ENCODE results near the gene CELA3A.
"Not testable (repeated sequence)": the region's sequence is repeated elsewhere in the genome, so short reads cannot be mapped to it uniquely, and the experiment has no call there.

The CELA3A gene

DNA sequence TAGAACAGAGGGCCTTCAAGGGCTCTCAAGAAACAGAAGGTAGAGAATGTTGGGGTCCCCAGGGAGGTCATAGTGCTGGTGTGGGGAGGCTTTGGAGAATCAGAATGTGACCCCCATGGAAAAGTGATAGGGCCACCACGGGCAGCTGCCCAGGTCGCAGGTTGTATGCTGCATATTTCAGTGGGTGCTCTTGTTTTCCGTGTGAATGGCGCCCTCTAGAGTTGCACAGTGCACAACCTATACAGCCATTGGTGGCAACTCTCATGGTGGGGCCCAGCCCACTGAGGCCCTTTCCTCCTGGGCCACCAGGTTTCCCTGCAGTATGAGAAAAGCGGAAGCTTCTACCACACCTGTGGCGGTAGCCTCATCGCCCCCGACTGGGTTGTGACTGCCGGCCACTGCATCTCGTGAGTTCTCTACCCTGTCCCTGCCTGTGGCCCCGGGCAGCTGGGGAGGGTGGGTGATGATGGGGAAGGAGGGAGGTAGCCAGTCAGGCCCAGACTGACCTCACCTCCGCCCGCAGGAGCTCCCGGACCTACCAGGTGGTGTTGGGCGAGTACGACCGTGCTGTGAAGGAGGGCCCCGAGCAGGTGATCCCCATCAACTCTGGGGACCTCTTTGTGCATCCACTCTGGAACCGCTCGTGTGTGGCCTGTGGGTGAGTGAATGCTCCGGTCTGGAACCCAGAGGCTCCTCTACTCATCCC is 20.8 kb upstream of the CELA3A start:
- peak; percentile 17; the same call in 1 of the 2 replicates for TF ChIP-seq CTCF (conservative IDR thresholded peaks at IDR 0.05; ENCODE audit: low read length)
- H3K4me2 ChIP-seq (ENCODE audit: low read depth, low read length, poor library complexity, severe bottlenecking), result not testable (repeated sequence)

DNA sequence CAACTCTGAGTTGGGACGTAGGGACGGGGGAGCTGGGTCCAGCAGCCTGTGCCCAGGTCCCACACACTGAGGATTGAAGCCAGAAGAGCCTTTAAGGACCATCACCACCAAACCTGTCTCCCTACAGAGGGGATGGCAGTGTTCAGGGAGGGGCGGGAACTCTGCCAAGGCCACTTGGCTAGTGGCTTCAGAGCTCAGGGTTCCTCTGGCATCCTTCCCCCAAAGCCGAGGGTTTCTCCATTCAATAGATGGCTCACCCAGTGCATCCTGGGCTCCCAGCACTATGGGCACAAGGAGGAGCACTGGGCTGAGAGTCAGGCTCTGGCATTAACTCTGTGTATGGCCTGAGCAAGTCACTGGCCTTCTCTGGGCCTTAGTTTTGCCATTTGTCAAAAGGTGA is 20.2 kb upstream of the CELA3A start:
- H3K9ac ChIP-seq (ENCODE audit: low read depth, low read length, poor library complexity, severe bottlenecking); H4K20me1 ChIP-seq (ENCODE audit: insufficient read depth, low read length, poor library complexity, severe bottlenecking); H3K4me1 ChIP-seq (ENCODE audit: insufficient read depth, low read length, poor library complexity, severe bottlenecking); H3K4me3 ChIP-seq (ENCODE audit: low read length, poor library complexity, severe bottlenecking); H3K79me2 ChIP-seq (ENCODE audit: insufficient read depth, low read length); H3K9me3 ChIP-seq (ENCODE audit: insufficient read depth, low read depth, low read length); H3F3A ChIP-seq (ENCODE audit: low read depth); H3K4me2 ChIP-seq (ENCODE audit: low read depth, low read length, poor library complexity, severe bottlenecking); H2AFZ ChIP-seq (ENCODE audit: low read length); H3K27me3 ChIP-seq (ENCODE audit: insufficient read depth, low read length, poor library complexity, severe bottlenecking); H3K9me2 ChIP-seq (replicated peaks; ENCODE audit: low read depth, low read length); H3K36me3 ChIP-seq (ENCODE audit: insufficient read depth, low read length): not testable (repeated sequence)

More for the DNA sequence above, 20.8 kb upstream of the CELA3A start:
- not testable (repeated sequence) for H3K9me2 ChIP-seq (replicated peaks; ENCODE audit: low read depth, low read length); H3K4me1 ChIP-seq (ENCODE audit: insufficient read depth, low read length, poor library complexity, severe bottlenecking); H3K9ac ChIP-seq (ENCODE audit: low read depth, low read length, poor library complexity, severe bottlenecking); H3K27me3 ChIP-seq (ENCODE audit: insufficient read depth, low read length, poor library complexity, severe bottlenecking); H4K20me1 ChIP-seq (ENCODE audit: insufficient read depth, low read length, poor library complexity, severe bottlenecking); H3K4me3 ChIP-seq (ENCODE audit: low read length, poor library complexity, severe bottlenecking); H2AFZ ChIP-seq (ENCODE audit: low read length); H3K36me3 ChIP-seq (ENCODE audit: insufficient read depth, low read length); H3F3A ChIP-seq (ENCODE audit: low read depth); H3K9me3 ChIP-seq (ENCODE audit: insufficient read depth, low read depth, low read length); H3K79me2 ChIP-seq (ENCODE audit: insufficient read depth, low read length)

- not testable (repeated sequence) for H3K9me2 ChIP-seq (replicated peaks; ENCODE audit: low read depth, low read length); H3F3A ChIP-seq (ENCODE audit: low read depth); H3K4me2 ChIP-seq (ENCODE audit: low read depth, low read length, poor library complexity, severe bottlenecking); H3K79me2 ChIP-seq (ENCODE audit: insufficient read depth, low read length); H3K27me3 ChIP-seq (ENCODE audit: insufficient read depth, low read length, poor library complexity, severe bottlenecking); H3K9ac ChIP-seq (ENCODE audit: low read depth, low read length, poor library complexity, severe bottlenecking); H3K4me3 ChIP-seq (ENCODE audit: low read length, poor library complexity, severe bottlenecking); H4K20me1 ChIP-seq (ENCODE audit: insufficient read depth, low read length, poor library complexity, severe bottlenecking); H3K36me3 ChIP-seq (ENCODE audit: insufficient read depth, low read length); H3K4me1 ChIP-seq (ENCODE audit: insufficient read depth, low read length, poor library complexity, severe bottlenecking); H2AFZ ChIP-seq (ENCODE audit: low read length); H3K9me3 ChIP-seq (ENCODE audit: insufficient read depth, low read depth, low read length)
These were observed 19.3 kb upstream of the CELA3A start for GRCh38 chr1:21982122-21982521.

DNA sequence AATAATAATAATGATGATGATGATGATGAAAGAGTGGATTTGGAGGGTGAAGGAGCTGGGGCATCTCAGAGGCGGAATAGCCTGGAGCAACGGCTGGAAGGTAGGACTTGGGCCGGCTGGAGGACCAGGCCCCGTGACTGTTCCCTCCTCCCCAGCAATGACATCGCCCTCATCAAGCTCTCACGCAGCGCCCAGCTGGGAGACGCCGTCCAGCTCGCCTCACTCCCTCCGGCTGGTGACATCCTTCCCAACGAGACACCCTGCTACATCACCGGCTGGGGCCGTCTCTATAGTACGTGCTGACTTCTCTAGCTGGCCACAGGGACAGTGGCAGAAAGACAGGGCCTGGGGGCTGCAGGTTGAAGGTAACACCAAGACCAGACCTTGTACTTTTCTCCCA is 17.9 kb upstream of the CELA3A start:
- not testable (repeated sequence) for H3K27me3 ChIP-seq (ENCODE audit: insufficient read depth, low read length, poor library complexity, severe bottlenecking); H3K9me2 ChIP-seq (replicated peaks; ENCODE audit: low read depth, low read length); H3K4me2 ChIP-seq (ENCODE audit: low read depth, low read length, poor library complexity, severe bottlenecking); H2AFZ ChIP-seq (ENCODE audit: low read length); H3K9me3 ChIP-seq (ENCODE audit: insufficient read depth, low read depth, low read length); H3K79me2 ChIP-seq (ENCODE audit: insufficient read depth, low read length); H3K4me3 ChIP-seq (ENCODE audit: low read length, poor library complexity, severe bottlenecking); H3K4me1 ChIP-seq (ENCODE audit: insufficient read depth, low read length, poor library complexity, severe bottlenecking); H3K9ac ChIP-seq (ENCODE audit: low read depth, low read length, poor library complexity, severe bottlenecking); H4K20me1 ChIP-seq (ENCODE audit: insufficient read depth, low read length, poor library complexity, severe bottlenecking); H3F3A ChIP-seq (ENCODE audit: low read depth); H3K36me3 ChIP-seq (ENCODE audit: insufficient read depth, low read length)

DNA sequence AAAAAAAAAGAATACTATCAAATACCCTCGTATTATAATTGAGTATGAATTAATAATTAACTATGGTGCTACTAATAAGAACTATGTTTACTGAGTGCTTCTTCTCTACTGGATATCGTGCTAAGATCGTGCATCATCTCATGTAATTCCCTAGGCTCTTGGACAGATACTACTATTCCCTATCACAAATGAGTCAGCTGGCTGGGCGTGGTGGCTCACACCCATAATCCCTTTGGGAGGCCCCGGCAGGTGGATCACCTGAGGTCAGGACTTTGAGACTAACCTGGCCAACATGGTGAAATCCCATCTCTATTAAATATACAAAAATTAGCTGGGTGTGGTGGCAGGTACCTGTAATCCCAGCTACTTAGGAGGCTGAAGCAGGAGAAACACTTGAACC is 15.6 kb upstream of the CELA3A start:
- H3K9me3 ChIP-seq (ENCODE audit: insufficient read depth, low read depth, low read length); H3K4me2 ChIP-seq (ENCODE audit: low read depth, low read length, poor library complexity, severe bottlenecking); H3K9me2 ChIP-seq (replicated peaks; ENCODE audit: low read depth, low read length); H3K79me2 ChIP-seq (ENCODE audit: insufficient read depth, low read length); H4K20me1 ChIP-seq (ENCODE audit: insufficient read depth, low read length, poor library complexity, severe bottlenecking); H3K4me3 ChIP-seq (ENCODE audit: low read length, poor library complexity, severe bottlenecking); H3K27me3 ChIP-seq (ENCODE audit: insufficient read depth, low read length, poor library complexity, severe bottlenecking); H2AFZ ChIP-seq (ENCODE audit: low read length); H3K36me3 ChIP-seq (ENCODE audit: insufficient read depth, low read length); H3F3A ChIP-seq (ENCODE audit: low read depth); H3K9ac ChIP-seq (ENCODE audit: low read depth, low read length, poor library complexity, severe bottlenecking); H3K4me1 ChIP-seq (ENCODE audit: insufficient read depth, low read length, poor library complexity, severe bottlenecking): not testable (repeated sequence)

- H3K9me3 ChIP-seq (ENCODE audit: insufficient read depth, low read depth, low read length); H3K4me1 ChIP-seq (ENCODE audit: insufficient read depth, low read length, poor library complexity, severe bottlenecking); H4K20me1 ChIP-seq (ENCODE audit: insufficient read depth, low read length, poor library complexity, severe bottlenecking); H3K27me3 ChIP-seq (ENCODE audit: insufficient read depth, low read length, poor library complexity, severe bottlenecking); H3K36me3 ChIP-seq (ENCODE audit: insufficient read depth, low read length); H3K79me2 ChIP-seq (ENCODE audit: insufficient read depth, low read length); H2AFZ ChIP-seq (ENCODE audit: low read length); H3F3A ChIP-seq (ENCODE audit: low read depth); H3K4me2 ChIP-seq (ENCODE audit: low read depth, low read length, poor library complexity, severe bottlenecking); H3K9ac ChIP-seq (ENCODE audit: low read depth, low read length, poor library complexity, severe bottlenecking); H3K9me2 ChIP-seq (replicated peaks; ENCODE audit: low read depth, low read length); H3K4me3 ChIP-seq (ENCODE audit: low read length, poor library complexity, severe bottlenecking): not testable (repeated sequence)
These were observed 15.1 kb upstream of the CELA3A start for GRCh38 chr1:21986386-21986785.

GRCh38 chr1:21989672-21990393 is 11.6 kb upstream of the CELA3A start:
- H3K4me2 ChIP-seq (ENCODE audit: low read depth, low read length, poor library complexity, severe bottlenecking); H3K9ac ChIP-seq (ENCODE audit: low read depth, low read length, poor library complexity, severe bottlenecking); H3F3A ChIP-seq (ENCODE audit: low read depth); H3K4me1 ChIP-seq (ENCODE audit: insufficient read depth, low read length, poor library complexity, severe bottlenecking); H3K9me3 ChIP-seq (ENCODE audit: insufficient read depth, low read depth, low read length); H3K79me2 ChIP-seq (ENCODE audit: insufficient read depth, low read length); H3K4me3 ChIP-seq (ENCODE audit: low read length, poor library complexity, severe bottlenecking); H3K36me3 ChIP-seq (ENCODE audit: insufficient read depth, low read length); H3K27me3 ChIP-seq (ENCODE audit: insufficient read depth, low read length, poor library complexity, severe bottlenecking); H2AFZ ChIP-seq (ENCODE audit: low read length); H4K20me1 ChIP-seq (ENCODE audit: insufficient read depth, low read length, poor library complexity, severe bottlenecking); H3K9me2 ChIP-seq (replicated peaks; ENCODE audit: low read depth, low read length): not testable (repeated sequence)

All from Loucy (cell line).